GM12864 (cell line): ENCODE results near the gene COQ4.

Source experiments
- DNase-seq: peaks from one replicate; pipeline ENCODE4 v3.0.0-alpha.2; 2011; ENCODE audit warnings: low read depth
- H3K4me3 ChIP-seq: 2 replicates; pipeline ENCODE4 v1.5.1; 2011; ENCODE audit warnings: mild to moderate bottlenecking, low read depth, low read length, control low read depth
- CTCF ChIP-seq: IDR thresholded peaks from 2 replicates; pipeline ENCODE4 v1.5.1; 2011; ENCODE audit warnings: low read depth, mild to moderate bottlenecking, moderate library complexity, low read length, control low read depth, inconsistent platforms; ENCODE audit errors: missing control alignments

Gene COQ4

GRCh38 chr9:128280084-128280622 is 42.5 kb upstream of the COQ4 start:
- H3K4me3 ChIP-seq = no peak overlapping the region
- TF ChIP-seq CTCF = no peak
- no peak for DNase-seq

- TF ChIP-seq CTCF = no peak
These were observed 40.1 kb upstream of the COQ4 start for GRCh38 chr9:128282500-128282899.

GRCh38 chr9:128285033-128285784 is 37.4 kb upstream of the COQ4 start:
- DNase-seq = no peak
- no peak overlapping the region for H3K4me3 ChIP-seq

More at GRCh38 chr9:128282500-128282899, 40.1 kb upstream of the COQ4 start:
- H3K4me3 ChIP-seq = no peak overlapping the region
- no peak for DNase-seq

GRCh38 chr9:128286440-128286839 is 36.2 kb upstream of the COQ4 start:
- no peak for DNase-seq
- H3K4me3 ChIP-seq = no peak overlapping the region
- no peak for TF ChIP-seq CTCF

More at GRCh38 chr9:128285033-128285784, 37.4 kb upstream of the COQ4 start:
- TF ChIP-seq CTCF = no peak

- H3K4me3 ChIP-seq = no peak overlapping the region
- DNase-seq = no peak
- TF ChIP-seq CTCF = no peak
These were observed 34.2 kb upstream of the COQ4 start for GRCh38 chr9:128288273-128289004.

- H3K4me3 ChIP-seq = no peak overlapping the region
- no peak for TF ChIP-seq CTCF
- DNase-seq = no peak
These were observed 30.6 kb upstream of the COQ4 start for GRCh38 chr9:128292009-128292408.

GRCh38 chr9:128293091-128293490 is 29.5 kb upstream of the COQ4 start:
- no peak overlapping the region for H3K4me3 ChIP-seq
- no peak for TF ChIP-seq CTCF
- no peak for DNase-seq
